A549 (cell line): ENCODE measurements around the gene RMP24.

ENCODE experiments used
- ATAC-seq, 2 experiments: fragments of 200-7000 bp in 1 of 2; fragments of >200 bp in 1 of 2; cut with Nextera tagmentation in 1 of 2; cut with Tn5 transposase in 1 of 2; 3 replicates each; pipeline versions ENCODE4 v1.8.0 to v1.9.1; 2018 to 2020; ENCODE audit warnings: mild to moderate bottlenecking in 1 of 2, moderate library complexity in 1 of 2
- CTCF ChIA-PET: fragments of 300-600 bp; sonication (Branson Sonifier 250); formaldehyde crosslinking; extraction: SDS; loops from one replicate; lab custom pipeline; 2021; ENCODE audit warnings: antibody characterized with exemption, inconsistent platforms; lab: Yijun Ruan, JAX
- POLR2A ChIA-PET: fragments of 350-600 bp; formaldehyde crosslinking; extraction: SDS; loops from one replicate; lab custom pipeline; 2021; ENCODE audit warnings: antibody characterized with exemption, inconsistent platforms; lab: Yijun Ruan, JAX
- DNase-seq, 2 experiments: peaks; one replicate each; pipeline versions ENCODE4 v3.0.0 to v3.0.0-alpha.2; 2011 to 2016; ENCODE audit warnings: low read depth in 1 of 2, low spot score in 1 of 2
- FAIRE-seq: peaks from 2 replicates; lab custom pipeline; 2011; peaks lifted over from hg19 to GRCh38; lab: Jason Lieb, UNC
- H3K27ac ChIP-seq, 2 experiments: fragments of >200 bp; sonication (Bioruptor Twin); formaldehyde crosslinking; 3 replicates each; pipeline ENCODE4 v1.5.1; 2016 to 2017
- H3K4me1 ChIP-seq: fragments of >200 bp; sonication (Bioruptor Twin); formaldehyde crosslinking; 3 replicates; pipeline ENCODE4 v1.6.1; 2016
- H3K4me2 ChIP-seq: fragments of >200 bp; sonication (Bioruptor Twin); formaldehyde crosslinking; 3 replicates; pipeline ENCODE4 v1.6.1; 2016
- H3K4me3 ChIP-seq: fragments of >200 bp; sonication (Bioruptor Twin); formaldehyde crosslinking; 3 replicates; pipeline ENCODE4 v1.5.1; 2016
- H3K9me3 ChIP-seq: fragments of >200 bp; sonication (Bioruptor Twin); formaldehyde crosslinking; 3 replicates; pipeline ENCODE4 v1.6.1; 2016
- BHLHE40 ChIP-seq: IDR thresholded peaks from 2 replicates; pipeline ENCODE4 v1.6.1; 2012; ENCODE audit warnings: low read depth, low read length, inconsistent platforms
- CBX2 ChIP-seq: fragments of 200-600 bp; sonication (generic); IDR thresholded peaks from 2 replicates; pipeline ENCODE4 v1.6.1; 2016; ENCODE audit warnings: low read depth, mild to moderate bottlenecking, borderline replicate concordance
- CEBPB ChIP-seq, 2 experiments: fragments of >200 bp in 1 of 2; sonication (Bioruptor Twin) in 1 of 2; formaldehyde crosslinking in 1 of 2; IDR thresholded peaks; 2 replicates each; pipeline ENCODE4 v1.6.1; 2012 to 2016
- CHD4 ChIP-seq: fragments of 200-600 bp; sonication (generic); IDR thresholded peaks from 2 replicates; pipeline ENCODE4 v1.6.1; 2016; ENCODE audit warnings: antibody characterized with exemption, mild to moderate bottlenecking, borderline replicate concordance
- EHF ChIP-seq: fragments of 250-450 bp; sonication (Bioruptor Pico); IDR thresholded peaks from 2 replicates; pipeline ENCODE4 v1.5.0; 2020; ENCODE audit warnings: mild to moderate bottlenecking
- ESRRA ChIP-seq: fragments of 150-350 bp; IDR thresholded peaks from 2 replicates; pipeline ENCODE4 v1.6.1; 2014; ENCODE audit warnings: mild to moderate bottlenecking, low read length, borderline replicate concordance
- HDAC2 ChIP-seq: fragments of 200-600 bp; sonication (generic); IDR thresholded peaks from 2 replicates; pipeline ENCODE4 v1.6.1; 2016
- HOXA7 ChIP-seq: fragments of 250-450 bp; sonication (Bioruptor Pico); IDR thresholded peaks from 2 replicates; pipeline ENCODE4 v1.5.0; 2020; ENCODE audit warnings: mild to moderate bottlenecking, moderate library complexity
- HOXB5 ChIP-seq: fragments of 250-450 bp; sonication (Bioruptor Pico); IDR thresholded peaks from 2 replicates; pipeline ENCODE4 v1.5.0; 2020; ENCODE audit warnings: mild to moderate bottlenecking, moderate library complexity
- JUN ChIP-seq, 2 experiments: fragments of >200 bp; sonication (Bioruptor Twin); formaldehyde crosslinking; IDR thresholded peaks; 2 replicates in 1 of 2; 3 replicates in 1 of 2; pipeline ENCODE4 v1.6.1; 2016 to 2017
- JUNB ChIP-seq: fragments of >200 bp; sonication (Bioruptor Twin); formaldehyde crosslinking; IDR thresholded peaks from 2 replicates; pipeline ENCODE4 v1.6.1; 2016
- MAFK ChIP-seq: fragments of 450-650 bp; IDR thresholded peaks from 2 replicates; pipeline ENCODE4 v1.6.1; 2014; ENCODE audit not compliant: partially characterized antibody
- MAZ ChIP-seq: fragments of 150-350 bp; IDR thresholded peaks from 2 replicates; pipeline ENCODE4 v1.6.1; 2014; ENCODE audit warnings: antibody characterized with exemption, low read depth, low read length, borderline replicate concordance
- NPAS2 ChIP-seq: fragments of 250-450 bp; sonication (Bioruptor Pico); IDR thresholded peaks from 2 replicates; pipeline ENCODE4 v1.8.0; 2022; ENCODE audit warnings: mild to moderate bottlenecking, moderate library complexity, borderline replicate concordance
- NR3C1 ChIP-seq: fragments of >200 bp; sonication (Bioruptor Twin); formaldehyde crosslinking; IDR thresholded peaks from 3 replicates; pipeline ENCODE4 v1.6.1; 2017
- PHF8 ChIP-seq: fragments of 200-600 bp; sonication (generic); IDR thresholded peaks from 2 replicates; pipeline ENCODE4 v1.6.1; 2016; ENCODE audit warnings: low read depth, mild to moderate bottlenecking, antibody characterized with exemption, moderate library complexity, borderline replicate concordance
- RCOR1 ChIP-seq: fragments of 150-350 bp; IDR thresholded peaks from 2 replicates; pipeline ENCODE4 v1.6.1; 2014; ENCODE audit warnings: antibody characterized with exemption, low read length, low read depth
- SMC3 ChIP-seq: fragments of >200 bp; sonication (Bioruptor Twin); formaldehyde crosslinking; IDR thresholded peaks from 3 replicates; pipeline ENCODE4 v1.6.1; 2018; ENCODE audit warnings: inconsistent platforms
- TFCP2L1 ChIP-seq: fragments of 250-450 bp; sonication (Bioruptor Pico); IDR thresholded peaks from 2 replicates; pipeline ENCODE4 v1.5.0; 2021; ENCODE audit warnings: mild to moderate bottlenecking
- TP53 ChIP-seq: fragments of 250-450 bp; sonication (Bioruptor Pico); IDR thresholded peaks from 2 replicates; pipeline ENCODE4 v1.5.0; 2021; ENCODE audit warnings: mild to moderate bottlenecking, moderate library complexity
- ZNF302 ChIP-seq: fragments of 250-450 bp; sonication (Bioruptor Pico); IDR thresholded peaks from 2 replicates; pipeline ENCODE4 v1.9.0; 2021; ENCODE audit warnings: inconsistent platforms, mild to moderate bottlenecking, moderate library complexity
- WGBS: methylation state at CpG from one replicate; pipeline ENCODE4 v1.1.6; 2017; ENCODE audit errors: missing lambda C conversion rate; 5-methylcytosine and 5-hydroxymethylcytosine counted together
- TF ChIP-seq, protein P1 (sequence below): IDR thresholded peaks from 2 replicates; pipeline ENCODE4 v1.6.1; 2012
- TF ChIP-seq, protein P2 (sequence below): IDR thresholded peaks from 2 replicates; pipeline ENCODE4 v1.6.1; 2012; ENCODE audit warnings: low read depth, borderline replicate concordance
- TF ChIP-seq, protein P3 (sequence below): fragments of 450-650 bp; IDR thresholded peaks from 2 replicates; pipeline ENCODE4 v1.6.1; 2014; ENCODE audit warnings: antibody characterized with exemption
- TF ChIP-seq, protein P4 (sequence below): fragments of >200 bp; sonication (Bioruptor Twin); formaldehyde crosslinking; IDR thresholded peaks from 3 replicates; pipeline ENCODE4 v1.6.1; 2016
- TF ChIP-seq, protein P5 (sequence below): fragments of 250-450 bp; sonication (Bioruptor Pico); IDR thresholded peaks from 2 replicates; pipeline ENCODE4 v1.5.0; 2020; ENCODE audit warnings: low read depth, mild to moderate bottlenecking, moderate library complexity
- TF ChIP-seq, protein P6 (sequence below): fragments of 250-450 bp; sonication (Bioruptor Pico); IDR thresholded peaks from 2 replicates; pipeline ENCODE4 v1.5.0; 2021; ENCODE audit warnings: mild to moderate bottlenecking, moderate library complexity, borderline replicate concordance

The RMP24 gene

DNA sequence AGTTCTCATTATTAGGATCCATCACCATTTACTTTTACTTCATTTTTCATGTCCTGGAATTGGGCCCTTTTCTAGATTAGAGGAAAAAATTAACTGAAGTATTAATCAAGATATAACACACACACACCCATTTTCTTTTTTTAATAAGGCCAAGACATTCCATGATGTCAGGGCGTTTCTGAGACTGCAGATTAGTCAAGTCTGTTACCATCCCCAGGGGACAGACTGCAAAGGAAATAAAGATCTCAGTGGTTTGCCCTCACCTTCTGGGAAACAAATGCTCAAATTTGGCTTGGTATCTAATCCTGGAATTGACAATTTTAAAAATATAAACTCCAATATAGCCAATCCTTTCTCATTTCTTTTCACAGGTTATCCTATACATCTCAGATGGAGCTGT, 27.4 kb downstream of the RMP24 start:
- no peak overlapping the region for H3K4me2 ChIP-seq
- no peaks in the 10 kb centered on the region for H3K9me3 ChIP-seq
- no peak for DNase-seq
- H3K4me3 ChIP-seq: no peak overlapping the region
- ChIA-PET CTCF (no interaction called here), POLR2A (no interaction called here)
- no peak for FAIRE-seq
- TF ChIP-seq JUNB (no peak), TFCP2L1 (CRISPR knock-in tag) (no peak), TP53 (CRISPR knock-in tag) (no peak), JUN (IDR thresholded peaks at IDR 0.05) (no peak), CEBPB (IDR thresholded peaks at IDR 0.05) (no peak), HOXA7 (CRISPR knock-in tag) (no peak), NR3C1 (no peak), HOXB5 (CRISPR knock-in tag) (no peak), CBX2 (no peak), MAZ (no peak), ESRRA (no peak), PHF8 (no peak), SMC3 (no peak), CHD4 (no peak), RCOR1 (no peak)
- TF ChIP-seq, protein P1, sequence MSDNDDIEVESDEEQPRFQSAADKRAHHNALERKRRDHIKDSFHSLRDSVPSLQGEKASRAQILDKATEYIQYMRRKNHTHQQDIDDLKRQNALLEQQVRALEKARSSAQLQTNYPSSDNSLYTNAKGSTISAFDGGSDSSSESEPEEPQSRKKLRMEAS: no peak
- TF ChIP-seq, protein P2, sequence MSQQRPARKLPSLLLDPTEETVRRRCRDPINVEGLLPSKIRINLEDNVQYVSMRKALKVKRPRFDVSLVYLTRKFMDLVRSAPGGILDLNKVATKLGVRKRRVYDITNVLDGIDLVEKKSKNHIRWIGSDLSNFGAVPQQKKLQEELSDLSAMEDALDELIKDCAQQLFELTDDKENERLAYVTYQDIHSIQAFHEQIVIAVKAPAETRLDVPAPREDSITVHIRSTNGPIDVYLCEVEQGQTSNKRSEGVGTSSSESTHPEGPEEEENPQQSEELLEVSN: no peak
- TF ChIP-seq, protein P3, sequence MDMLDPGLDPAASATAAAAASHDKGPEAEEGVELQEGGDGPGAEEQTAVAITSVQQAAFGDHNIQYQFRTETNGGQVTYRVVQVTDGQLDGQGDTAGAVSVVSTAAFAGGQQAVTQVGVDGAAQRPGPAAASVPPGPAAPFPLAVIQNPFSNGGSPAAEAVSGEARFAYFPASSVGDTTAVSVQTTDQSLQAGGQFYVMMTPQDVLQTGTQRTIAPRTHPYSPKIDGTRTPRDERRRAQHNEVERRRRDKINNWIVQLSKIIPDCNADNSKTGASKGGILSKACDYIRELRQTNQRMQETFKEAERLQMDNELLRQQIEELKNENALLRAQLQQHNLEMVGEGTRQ: no peak
- TF ChIP-seq, protein P4, sequence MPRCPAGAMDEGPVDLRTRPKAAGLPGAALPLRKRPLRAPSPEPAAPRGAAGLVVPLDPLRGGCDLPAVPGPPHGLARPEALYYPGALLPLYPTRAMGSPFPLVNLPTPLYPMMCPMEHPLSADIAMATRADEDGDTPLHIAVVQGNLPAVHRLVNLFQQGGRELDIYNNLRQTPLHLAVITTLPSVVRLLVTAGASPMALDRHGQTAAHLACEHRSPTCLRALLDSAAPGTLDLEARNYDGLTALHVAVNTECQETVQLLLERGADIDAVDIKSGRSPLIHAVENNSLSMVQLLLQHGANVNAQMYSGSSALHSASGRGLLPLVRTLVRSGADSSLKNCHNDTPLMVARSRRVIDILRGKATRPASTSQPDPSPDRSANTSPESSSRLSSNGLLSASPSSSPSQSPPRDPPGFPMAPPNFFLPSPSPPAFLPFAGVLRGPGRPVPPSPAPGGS: no peak
- no peaks in the 10 kb centered on the region for H3K4me1 ChIP-seq
- no peak for ATAC-seq
- no peak overlapping the region for H3K27ac ChIP-seq
- WGBS: 46% methylated on average over 1 of the region's 1 CpG

DNA sequence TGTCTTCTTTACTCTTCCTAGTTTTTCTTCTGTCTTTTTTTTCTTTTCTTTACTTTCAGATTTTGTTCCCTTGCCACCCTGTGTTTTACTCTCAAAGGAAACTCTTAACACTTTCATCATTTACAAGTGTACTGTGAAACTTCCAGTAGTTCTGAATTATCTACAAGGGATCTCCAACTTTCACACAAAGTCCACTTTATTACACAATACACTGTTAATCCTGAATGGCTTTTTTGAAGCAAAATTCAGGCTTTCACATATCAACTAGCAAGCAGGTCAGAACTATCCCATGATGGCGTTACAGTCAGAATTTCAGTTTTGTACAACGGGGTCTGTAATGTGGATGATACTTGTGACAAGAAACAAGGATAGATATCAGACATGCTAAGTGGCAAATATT, 34.5 kb downstream of the RMP24 start:
- Histone ChIP-seq H3K27ac (no peak overlapping the region), H3K4me3 (no peak overlapping the region), H3K4me1 (no peaks in the 10 kb centered on the region), H3K4me2 (no peak overlapping the region), H3K9me3 (no peaks in the 10 kb centered on the region)
- TF ChIP-seq HOXA7 (CRISPR knock-in tag) (no peak), CHD4 (no peak), CEBPB (IDR thresholded peaks at IDR 0.05) (no peak), MAZ (no peak), TFCP2L1 (CRISPR knock-in tag) (no peak), PHF8 (no peak), NPAS2 (CRISPR knock-in tag) (no peak), TP53 (CRISPR knock-in tag) (no peak), HDAC2 (no peak), ZNF302 (no peak), SMC3 (no peak), MAFK (no peak), BHLHE40 (no peak), EHF (CRISPR knock-in tag) (no peak)
- TF ChIP-seq, protein P5, sequence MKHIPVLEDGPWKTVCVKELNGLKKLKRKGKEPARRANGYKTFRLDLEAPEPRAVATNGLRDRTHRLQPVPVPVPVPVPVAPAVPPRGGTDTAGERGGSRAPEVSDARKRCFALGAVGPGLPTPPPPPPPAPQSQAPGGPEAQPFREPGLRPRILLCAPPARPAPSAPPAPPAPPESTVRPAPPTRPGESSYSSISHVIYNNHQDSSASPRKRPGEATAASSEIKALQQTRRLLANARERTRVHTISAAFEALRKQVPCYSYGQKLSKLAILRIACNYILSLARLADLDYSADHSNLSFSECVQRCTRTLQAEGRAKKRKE (CRISPR knock-in tag): no peak
- TF ChIP-seq, protein P6, sequence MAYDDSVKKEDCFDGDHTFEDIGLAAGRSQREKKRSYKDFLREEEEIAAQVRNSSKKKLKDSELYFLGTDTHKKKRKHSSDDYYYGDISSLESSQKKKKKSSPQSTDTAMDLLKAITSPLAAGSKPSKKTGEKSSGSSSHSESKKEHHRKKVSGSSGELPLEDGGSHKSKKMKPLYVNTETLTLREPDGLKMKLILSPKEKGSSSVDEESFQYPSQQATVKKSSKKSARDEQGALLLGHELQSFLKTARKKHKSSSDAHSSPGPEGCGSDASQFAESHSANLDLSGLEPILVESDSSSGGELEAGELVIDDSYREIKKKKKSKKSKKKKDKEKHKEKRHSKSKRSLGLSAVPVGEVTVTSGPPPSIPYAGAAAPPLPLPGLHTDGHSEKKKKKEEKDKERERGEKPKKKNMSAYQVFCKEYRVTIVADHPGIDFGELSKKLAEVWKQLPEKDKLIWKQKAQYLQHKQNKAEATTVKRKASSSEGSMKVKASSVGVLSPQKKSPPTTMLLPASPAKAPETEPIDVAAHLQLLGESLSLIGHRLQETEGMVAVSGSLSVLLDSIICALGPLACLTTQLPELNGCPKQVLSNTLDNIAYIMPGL (CRISPR knock-in tag): no peak
- TF ChIP-seq, protein P3: no peak
- TF ChIP-seq, protein P4: no peak
- TF ChIP-seq, protein P1: no peak
- DNase-seq (no peak), FAIRE-seq (no peak), ATAC-seq (no peak)
- ChIA-PET POLR2A (no interaction called here), CTCF (interaction anchor here (2.0 kb wide), 1 partner anchor 11 kb away, joined by 8 read pairs; no protein-coding TSS in a partner anchor)
- 86% methylated on average over 2 of the region's 2 CpGs for WGBS
